CD4-positive, alpha-beta T cell treated with Interferon gamma for 1 hour (primary cell): Measurements from ENCODE around the gene ZNF562.
"Not testable (repeated sequence)": the region's sequence is repeated elsewhere in the genome, so short reads cannot be mapped to it uniquely, and the experiment has no call there.

Experiments
- DNase-seq: peaks from one replicate; pipeline ENCODE4 v3.0.0-alpha.2; 2020

ZNF562 gene

GRCh38 chr19:9674663-9675357 lies at the start of gene ZNF562:
Gene ZNF562 (minus strand): TSS chr19:9675100. CDS start chr19:9660744, 14,356 bp downstream.
- DNase-seq: peak; percentile 83

GRCh38 chr19:9724157-9724556 lies 49.3 kb upstream of the ZNF562 start:
- DNase-seq: no peak

- no peak for DNase-seq
Observed at GRCh38 chr19:9721861-9722260, 47.0 kb upstream of the ZNF562 start.

DNA sequence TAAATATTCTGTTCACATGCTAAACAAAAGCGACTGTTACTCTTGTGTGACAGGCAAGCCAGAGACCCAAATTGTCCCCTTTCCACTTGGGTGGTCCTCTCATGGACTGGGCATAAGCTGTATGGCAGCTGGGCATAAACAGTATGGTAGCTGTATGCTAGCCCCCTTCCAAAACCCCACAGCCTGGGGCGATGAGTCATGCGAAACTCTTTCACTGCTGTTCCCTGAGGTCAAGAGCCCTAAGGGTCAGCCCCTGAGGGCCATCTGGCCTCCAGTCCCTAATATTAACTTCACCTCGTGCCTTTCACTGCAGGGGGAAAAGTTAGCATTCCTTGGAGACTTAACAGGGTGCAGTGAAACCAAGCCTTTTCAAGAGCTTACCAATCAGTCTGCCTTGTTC lies 45.6 kb upstream of the ZNF562 start:
- DNase-seq: no peak

- no peak for DNase-seq
Observed at GRCh38 chr19:9711815-9712214, 36.9 kb upstream of the ZNF562 start.

GRCh38 chr19:9709305-9709704 lies 34.4 kb upstream of the ZNF562 start:
- DNase-seq: no peak

- no peak for DNase-seq
Observed at GRCh38 chr19:9705836-9706235, 30.9 kb upstream of the ZNF562 start.

DNA sequence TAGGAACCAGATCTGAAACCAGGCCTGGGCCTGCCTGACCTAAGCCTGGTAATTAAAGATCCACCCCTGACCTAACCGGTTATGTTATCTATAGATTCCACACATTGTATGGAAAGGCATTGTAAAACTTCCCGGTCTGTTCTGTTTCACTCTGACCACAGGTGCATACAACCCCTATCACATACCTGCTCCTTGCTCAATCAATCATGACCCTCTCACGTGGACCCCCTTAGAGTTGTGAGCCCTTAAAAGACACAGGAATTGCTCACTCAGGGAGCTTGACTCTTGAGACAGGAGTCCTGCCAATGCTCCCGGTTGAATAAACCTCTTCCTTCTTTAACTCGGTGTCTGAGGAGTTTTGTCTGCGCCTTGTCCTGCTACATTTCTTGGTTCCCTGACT lies 27.3 kb upstream of the ZNF562 start:
- no peak for DNase-seq

GRCh38 chr19:9700229-9700981 lies 25.5 kb upstream of the ZNF562 start:
- no peak for DNase-seq

DNA sequence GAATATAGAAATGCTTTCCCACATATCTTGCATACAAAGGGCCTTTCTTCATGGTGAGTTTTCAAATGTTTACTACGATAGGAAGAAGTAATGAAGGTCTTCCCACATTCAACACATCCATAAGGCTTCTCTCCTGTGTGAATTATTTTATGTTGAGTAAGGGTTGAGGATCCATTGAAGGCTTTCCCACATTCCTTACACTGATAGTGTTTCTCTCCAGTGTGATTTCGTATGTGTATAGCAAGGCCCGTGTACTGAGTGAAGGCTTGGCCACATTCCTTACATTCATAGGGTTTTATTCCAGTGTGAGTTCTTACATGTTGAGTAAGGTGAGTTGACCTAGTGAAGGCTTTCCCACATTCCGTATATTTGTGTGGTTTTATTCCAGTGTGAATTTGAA lies 15.4 kb upstream of the ZNF562 start:
- not testable (repeated sequence) for DNase-seq

DNA sequence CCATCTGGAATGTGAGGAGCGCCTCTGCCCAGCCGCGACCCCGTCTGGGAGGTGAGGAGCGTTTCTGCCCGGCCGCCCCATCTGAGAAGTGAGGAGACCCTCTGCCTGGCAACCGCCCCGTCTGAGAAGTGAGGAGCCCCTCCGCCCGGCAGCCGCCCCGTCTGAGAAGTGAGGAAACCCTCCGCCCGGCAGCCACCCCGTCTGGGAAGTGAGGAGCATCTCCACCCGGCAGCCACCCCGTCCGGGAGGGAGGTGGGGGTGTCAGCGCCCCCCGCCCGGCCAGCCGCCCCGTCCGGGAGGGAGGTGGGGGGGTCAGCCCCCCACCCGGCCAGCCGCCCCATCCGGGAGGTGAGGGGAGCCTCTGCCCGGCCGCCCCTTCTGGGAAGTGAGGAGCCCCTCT lies 5.1 kb upstream of the ZNF562 start:
- not testable (repeated sequence) for DNase-seq

GRCh38 chr19:9675358-9675901 lies 530 bp upstream of the ZNF562 start:
- not testable (repeated sequence) for DNase-seq

DNA sequence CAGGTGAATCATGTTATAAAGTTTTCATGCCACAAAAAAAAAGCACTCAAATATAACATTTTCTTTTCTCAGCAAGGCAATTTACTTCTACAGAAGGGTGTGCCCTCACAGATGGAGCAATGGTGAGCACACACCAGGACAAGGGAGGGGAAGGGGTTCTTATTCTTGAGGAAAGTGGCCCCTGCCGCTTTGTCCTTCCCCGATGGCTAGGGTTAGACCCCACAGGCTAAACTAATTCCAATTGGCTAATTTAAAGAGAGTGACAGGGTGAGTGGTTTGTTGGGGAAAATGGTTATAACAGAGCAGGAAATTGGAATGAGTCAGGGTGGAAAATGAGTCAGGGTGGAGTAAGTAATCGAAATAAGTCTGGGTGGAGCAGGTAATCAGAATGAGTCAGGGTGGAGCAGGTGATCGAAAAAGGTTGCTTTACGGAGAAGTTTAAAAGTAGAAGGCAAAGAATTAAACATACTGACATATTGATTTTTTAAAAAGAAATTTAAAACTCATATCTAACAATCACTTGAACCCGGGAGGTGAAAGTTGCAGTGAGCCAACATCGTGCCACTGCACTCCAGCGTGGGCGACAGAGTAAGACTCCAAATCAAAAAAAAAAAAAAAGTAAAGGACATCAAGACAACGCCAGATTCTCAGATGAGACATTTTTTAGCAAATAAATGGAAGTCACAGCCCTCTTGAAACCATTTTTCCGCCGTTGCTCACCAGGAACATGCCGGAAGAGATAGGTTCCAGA lies 813 bp downstream of the ZNF562 start:
- DNase-seq: no peak

DNA sequence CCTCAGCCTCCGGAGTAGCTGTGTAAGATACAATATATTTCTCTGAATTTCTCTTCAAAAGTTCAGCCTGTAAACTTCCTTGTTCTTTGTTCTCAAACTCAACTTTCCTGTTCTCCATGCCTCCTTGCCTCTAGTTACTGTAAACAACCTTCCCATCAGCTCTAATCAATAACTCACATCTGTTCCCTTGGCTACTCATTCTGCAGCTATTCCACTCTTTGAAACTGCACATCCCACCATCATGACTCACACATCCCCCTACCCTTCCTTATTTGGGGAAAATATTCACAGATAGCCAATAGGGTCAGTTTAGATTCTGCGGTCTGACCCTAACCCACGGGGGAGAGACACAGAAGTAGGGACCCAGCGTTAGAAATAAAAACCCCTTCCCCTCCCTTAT lies 2.0 kb downstream of the ZNF562 start:
- no peak for DNase-seq

- no peak for DNase-seq
Observed at GRCh38 chr19:9671655-9672054, 3.2 kb downstream of the ZNF562 start.

DNA sequence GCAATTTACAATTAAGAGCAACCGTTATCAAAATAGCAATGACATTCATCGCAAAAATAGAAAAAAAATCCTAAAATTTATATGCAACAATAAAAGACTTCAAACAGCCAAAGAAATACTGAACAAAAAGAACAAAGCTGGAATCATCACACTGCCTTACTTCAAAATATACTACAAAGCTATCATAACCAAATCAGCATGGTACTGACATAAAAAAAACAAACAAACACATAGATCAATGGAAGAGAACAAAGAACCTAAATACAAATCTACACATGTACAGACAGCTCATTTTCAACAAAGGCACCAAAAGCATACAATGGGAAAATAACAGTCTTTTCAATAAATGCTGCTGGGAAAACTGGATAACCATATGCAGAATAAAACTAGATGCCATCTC lies 6.4 kb downstream of the ZNF562 start:
- DNase-seq: no peak

GRCh38 chr19:9667898-9668297 lies 7.0 kb downstream of the ZNF562 start:
- DNase-seq: no peak

DNA sequence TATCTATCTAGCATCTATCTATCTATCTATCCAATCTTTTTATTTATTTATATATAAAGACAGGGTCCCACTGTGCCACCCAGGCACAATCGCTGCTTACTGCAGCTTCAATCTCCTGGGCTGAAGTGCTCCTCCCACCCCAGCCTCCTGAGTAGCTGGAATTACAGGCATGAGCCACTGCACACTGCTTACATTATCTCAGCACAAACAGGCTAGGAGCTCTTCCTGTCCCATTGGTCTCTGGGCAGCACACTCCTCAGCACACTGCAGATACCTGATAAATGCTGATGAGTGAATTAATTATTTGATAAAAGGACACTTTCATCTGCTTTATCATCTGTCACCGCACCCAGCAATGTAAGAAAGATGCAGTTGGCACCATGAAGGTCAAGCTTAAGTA lies 16.1 kb downstream of the ZNF562 start:
- DNase-seq: no peak

GRCh38 chr19:9653066-9653555 lies 21.8 kb downstream of the ZNF562 start:
- DNase-seq: not testable (repeated sequence)

DNA sequence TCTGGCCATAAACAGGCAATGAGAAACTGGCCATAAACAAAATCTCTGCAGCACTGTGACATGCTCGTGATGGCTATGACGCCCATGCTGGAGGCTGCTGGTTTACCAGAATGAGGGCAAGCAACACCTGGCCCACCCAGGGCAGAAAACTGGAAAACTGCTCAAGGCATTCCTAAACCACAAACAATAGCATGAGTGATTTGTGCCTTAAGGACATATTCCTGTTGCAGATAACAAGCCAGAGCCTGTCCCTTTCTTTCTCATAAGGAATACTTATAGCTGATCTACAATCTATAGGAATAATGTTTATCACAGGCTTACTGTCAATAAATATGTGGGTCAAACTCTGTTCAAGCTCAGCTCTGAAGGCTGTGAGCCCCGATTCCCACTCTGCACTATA lies 23.4 kb downstream of the ZNF562 start:
- not testable (repeated sequence) for DNase-seq

GRCh38 chr19:9650345-9650744 lies 24.6 kb downstream of the ZNF562 start:
- DNase-seq: no peak

DNA sequence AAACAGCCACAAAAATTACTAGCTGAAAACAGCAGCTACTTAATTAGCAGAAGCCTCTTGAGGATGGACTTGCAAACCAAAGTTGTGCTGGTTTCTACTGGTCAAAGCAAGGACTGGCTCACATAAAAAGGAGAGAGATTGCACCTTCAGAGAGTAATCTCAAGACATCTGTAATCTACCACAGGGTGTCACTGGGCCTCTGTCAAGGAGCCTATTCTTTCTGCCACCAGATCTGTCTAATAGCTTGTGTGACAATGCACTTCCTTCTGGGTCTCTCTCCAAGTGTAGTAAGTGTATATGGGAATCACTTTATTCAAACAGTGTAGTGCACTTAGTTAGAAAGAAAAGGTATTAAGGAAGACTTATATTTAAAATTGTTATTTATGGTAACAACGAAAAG lies 29.4 kb downstream of the ZNF562 start:
- DNase-seq: no peak

GRCh38 chr19:9644472-9644871 lies 30.4 kb downstream of the ZNF562 start:
- DNase-seq: no peak
